DMS53 treated with DMSO at 0.1 percent for 48 hours (cell line): ENCODE data around the gene TSC2.
A peak's percentile ranks its signal among the peaks of the same experiment; 100 is the strongest.

Experiments
- DNase-seq: peaks from one replicate; lab custom pipeline; 2025; ENCODE audit not compliant: unreplicated experiment; lab: John Stamatoyannopoulos, UW

The TSC2 gene

GRCh38 chr16:2047330-2048115 is at the start of gene TSC2, which contains the start of gene NTHL1:
TSC2 (plus strand) TSS chr16:2047985; CDS start chr16:2048616, 631 bp downstream.
NTHL1 (minus strand) TSS chr16:2047834; CDS start chr16:2047823, 11 bp downstream.
- peak; percentile 84 for DNase-seq

GRCh38 chr16:1998360-1998835 is 49.4 kb upstream of the TSC2 start:
- no peak for DNase-seq

- no peak for DNase-seq
These were observed 48.7 kb upstream of the TSC2 start for GRCh38 chr16:1998852-1999801.

GRCh38 chr16:1999866-2000514 is 47.8 kb upstream of the TSC2 start:
- no peak for DNase-seq

GRCh38 chr16:2001035-2001434 is 46.8 kb upstream of the TSC2 start:
- DNase-seq = no peak

DNA sequence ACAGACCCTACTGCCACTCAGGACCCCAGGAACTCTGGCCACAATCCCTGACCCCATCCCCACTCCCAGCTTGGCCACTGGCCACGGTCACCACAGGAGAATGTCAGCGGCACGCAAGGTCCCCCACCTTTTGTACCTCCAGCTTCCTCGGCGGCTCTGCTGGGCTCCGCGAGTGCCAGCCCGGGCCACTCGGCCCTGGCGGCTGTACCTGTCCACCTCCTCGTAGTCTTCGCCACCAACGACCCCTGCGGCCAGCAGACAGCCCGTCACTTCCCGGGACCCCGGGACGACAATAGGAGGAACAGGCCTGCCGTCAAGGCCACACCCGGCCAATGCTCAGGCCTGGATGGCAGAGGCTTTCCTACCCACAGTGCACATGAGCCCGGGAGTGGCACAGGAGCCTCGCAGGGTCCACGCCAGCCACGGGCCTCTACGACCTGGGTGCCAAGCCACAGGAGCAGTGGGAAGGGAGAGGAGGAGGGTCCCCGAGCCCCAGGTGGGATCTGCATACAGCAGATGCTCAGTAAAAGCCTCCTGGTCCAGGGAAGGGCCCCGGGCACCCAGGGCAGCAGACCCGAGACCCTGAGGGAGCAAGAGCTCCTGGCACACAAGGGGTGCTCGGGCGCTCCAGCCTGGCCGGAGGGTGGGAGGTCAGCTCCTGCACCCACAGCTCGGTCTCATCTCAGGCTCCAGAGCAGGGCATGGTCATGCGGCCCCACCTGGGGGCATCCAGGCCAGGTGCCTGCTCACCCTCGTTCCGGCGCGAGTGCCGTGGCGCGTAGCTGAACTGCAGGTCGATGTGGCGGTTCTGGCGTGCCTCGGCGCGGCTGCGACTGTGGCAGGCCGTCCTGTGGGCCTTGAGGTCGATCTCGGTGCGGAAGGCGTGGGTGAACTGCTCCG is 46.1 kb upstream of the TSC2 start:
- no peak for DNase-seq

GRCh38 chr16:2002406-2003230 is 45.2 kb upstream of the TSC2 start:
- DNase-seq = no peak

DNA sequence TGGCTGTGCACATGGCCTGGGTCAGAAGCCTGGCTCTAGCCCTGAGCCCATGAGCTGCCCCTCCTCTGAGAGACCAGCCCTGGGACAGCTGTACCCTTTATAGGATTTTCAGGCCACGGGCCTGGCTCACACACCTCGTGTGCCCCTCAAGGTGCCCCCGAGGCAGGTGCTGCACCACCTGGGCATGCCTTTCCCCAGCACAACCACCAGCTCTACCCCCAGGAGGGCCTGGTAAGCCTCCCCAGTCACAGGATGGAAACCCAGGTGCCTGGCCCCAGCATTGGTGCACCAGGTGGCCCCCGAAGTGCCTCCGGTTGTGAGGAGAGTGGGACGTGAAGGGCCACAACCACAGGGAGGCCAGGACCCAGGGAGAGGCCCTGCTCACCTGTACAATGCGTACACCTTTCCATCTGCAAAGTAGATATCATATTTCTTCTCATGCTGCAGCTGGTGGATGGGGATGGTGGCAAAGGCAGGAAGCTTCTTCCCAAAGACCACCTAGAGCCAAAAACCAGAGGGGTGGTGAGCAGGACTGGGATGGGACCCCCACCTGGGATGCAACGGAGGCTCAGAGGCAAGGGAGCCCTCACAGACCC is 44.5 kb upstream of the TSC2 start:
- DNase-seq = no peak

DNA sequence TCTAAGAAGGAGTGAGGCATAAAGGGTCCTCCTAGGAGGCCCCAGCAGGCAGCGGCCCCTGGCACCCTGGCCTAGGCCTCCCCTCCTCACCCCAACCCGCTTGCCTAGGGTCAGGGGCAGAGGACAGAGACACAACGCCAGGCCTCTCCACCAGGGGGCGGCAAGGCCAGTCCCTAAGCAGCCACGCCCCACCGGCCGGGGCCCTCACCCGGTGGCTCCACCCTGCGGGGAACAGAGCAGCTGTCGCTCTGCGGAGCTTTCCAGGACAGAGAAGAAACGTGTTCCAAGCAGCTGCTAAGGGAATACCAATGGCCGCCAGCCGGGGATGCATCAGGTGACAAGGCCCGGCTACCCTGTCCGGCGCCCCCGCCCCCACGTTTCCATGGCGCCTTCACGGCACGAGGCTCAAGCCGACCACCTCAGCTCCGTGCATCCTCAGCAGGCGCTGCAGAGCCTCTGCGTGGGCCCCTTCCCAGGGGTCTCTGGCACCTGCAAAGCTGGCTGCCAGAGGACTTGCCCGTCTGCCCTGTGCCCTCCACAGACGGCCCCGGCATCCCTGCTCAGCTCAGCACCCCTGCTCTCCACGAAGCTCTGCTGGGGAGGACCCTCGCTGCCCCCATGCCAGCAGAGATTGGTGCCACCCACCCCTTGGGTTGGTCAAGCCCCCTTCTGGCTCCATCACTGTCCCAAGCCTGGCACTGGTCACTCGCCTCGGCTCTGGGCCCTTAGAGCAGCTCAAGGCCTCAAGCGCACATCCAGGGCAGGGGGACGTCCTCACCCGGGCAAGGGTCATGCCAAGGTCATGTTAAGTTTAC is 43.8 kb upstream of the TSC2 start:
- peak; percentile 86 for DNase-seq

DNA sequence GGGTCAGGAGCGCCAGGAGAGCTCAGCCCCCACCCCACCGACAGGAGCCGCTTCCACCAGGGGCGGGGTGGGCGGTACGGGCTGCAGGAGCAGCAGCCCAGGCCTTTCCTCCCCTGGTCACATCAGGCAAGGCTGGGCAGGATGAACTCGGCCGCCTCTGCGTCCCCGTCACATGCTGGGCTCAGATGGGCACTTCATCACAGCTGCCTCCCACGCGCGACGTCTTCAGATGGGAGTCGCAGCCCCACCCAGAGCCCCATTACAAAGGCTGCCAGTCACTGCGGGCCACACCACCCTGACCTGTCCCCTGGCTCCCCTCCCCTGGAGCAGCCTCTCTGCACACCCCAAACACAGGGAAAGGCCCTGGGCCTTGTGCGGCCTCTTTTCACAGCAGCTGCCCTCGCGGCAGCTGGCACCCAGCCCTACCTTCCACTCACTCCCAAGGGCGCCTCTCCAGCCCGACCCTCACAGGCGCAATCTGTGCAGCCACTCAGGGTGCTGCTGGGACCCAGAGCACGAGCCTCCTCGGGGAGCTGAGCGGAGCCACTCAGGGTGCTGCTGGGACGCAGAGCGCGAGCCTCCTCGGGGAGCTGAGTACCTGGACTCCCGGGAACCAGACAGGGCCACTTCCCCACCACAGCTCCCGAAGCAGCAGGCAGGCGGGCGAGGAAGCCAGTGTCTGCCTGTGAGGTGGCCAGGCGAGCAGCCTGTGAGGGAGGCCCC is 42.8 kb upstream of the TSC2 start:
- no peak for DNase-seq

- DNase-seq = no peak
These were observed 42.1 kb upstream of the TSC2 start for GRCh38 chr16:2005646-2006045.

GRCh38 chr16:2006317-2006716 is 41.5 kb upstream of the TSC2 start:
- DNase-seq = no peak

GRCh38 chr16:2007081-2007836 is 40.5 kb upstream of the TSC2 start:
- no peak for DNase-seq

- peak; percentile 39 for DNase-seq
These were observed 39.7 kb upstream of the TSC2 start for GRCh38 chr16:2008009-2008526.

- DNase-seq = no peak
These were observed 39.1 kb upstream of the TSC2 start for GRCh38 chr16:2008631-2009163.

- no peak for DNase-seq
These were observed 38.5 kb upstream of the TSC2 start for GRCh38 chr16:2009164-2009711.
